Measurements from ENCODE around the gene NOL4L.

Gene NOL4L, protein sequence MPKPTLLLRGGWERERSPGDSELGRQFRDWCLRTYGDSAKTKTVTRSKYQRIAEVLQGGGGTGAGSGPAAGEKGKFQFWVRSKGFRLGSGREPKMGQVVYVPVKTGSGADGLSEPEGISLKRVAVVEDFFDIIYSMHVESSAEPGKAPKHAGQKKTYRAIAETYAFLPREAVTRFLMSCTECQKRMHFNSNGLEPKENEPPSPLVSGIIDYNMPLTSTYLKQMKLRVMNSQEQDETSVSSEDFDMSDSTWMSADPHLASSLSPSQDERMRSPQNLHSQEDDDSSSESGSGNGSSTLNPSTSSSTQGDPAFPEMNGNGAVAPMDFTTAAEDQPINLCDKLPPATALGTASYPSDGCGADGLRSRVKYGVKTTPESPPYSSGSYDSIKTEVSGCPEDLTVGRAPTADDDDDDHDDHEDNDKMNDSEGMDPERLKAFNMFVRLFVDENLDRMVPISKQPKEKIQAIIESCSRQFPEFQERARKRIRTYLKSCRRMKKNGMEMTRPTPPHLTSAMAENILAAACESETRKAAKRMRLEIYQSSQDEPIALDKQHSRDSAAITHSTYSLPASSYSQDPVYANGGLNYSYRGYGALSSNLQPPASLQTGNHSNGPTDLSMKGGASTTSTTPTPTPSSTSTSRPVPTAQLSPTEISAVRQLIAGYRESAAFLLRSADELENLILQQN

DNA sequence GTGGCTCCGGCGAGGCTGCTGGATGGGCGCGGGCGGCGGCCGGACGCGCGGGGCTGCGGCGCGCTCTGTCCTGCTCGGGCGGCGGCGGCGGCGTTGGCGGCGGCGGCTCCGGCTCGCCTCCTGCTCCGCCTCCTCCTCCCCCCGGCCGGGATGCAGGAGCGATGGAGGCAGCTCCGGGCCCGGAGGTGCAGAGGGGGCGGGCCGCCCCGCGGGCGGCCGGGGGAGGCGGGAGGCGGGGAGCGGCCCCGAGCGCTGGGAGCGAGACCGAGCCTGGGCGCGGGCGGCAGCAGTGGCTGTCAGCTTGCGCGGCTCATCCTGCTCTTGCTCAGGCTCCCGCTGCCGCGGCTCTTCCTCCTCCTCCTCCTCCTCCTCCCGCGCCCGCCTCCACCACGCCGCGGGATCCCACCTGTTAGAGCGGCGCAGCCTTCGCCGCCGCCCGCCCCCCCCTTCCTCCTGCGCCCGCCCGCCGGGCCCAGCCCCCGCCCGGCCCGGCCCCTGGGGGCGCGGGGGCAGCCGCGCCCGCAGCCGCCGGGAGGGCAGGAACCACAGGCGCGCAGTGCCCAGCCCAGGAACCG is at the start of gene NOL4L:
Gene NOL4L (minus strand): TSS at position 323 of the 575 bp plus-strand sequence. CDS start 443 bp downstream, outside the sequence.
- DNase-seq (ENCODE audit: low read depth in 1 of 2, low spot score in 1 of 2) = peak; percentile 42 to 47
- TF ChIP-seq JUND (IDR thresholded peaks at IDR 0.05; ENCODE audit: low read depth) = no peak
- in situ Hi-C loops (cut with HindIII; ENCODE audit: low pct_unique_long_range_greater_than_20kb, low sequenced_read_pairs) = no loop called here

GRCh38 chr20:32634041-32634805 is 49.1 kb upstream of the NOL4L start:
- no peak for TF ChIP-seq JUND (IDR thresholded peaks at IDR 0.05; ENCODE audit: low read depth)
- no peak for DNase-seq (ENCODE audit: low read depth in 1 of 2, low spot score in 1 of 2)
- in situ Hi-C loops (cut with HindIII; ENCODE audit: low pct_unique_long_range_greater_than_20kb, low sequenced_read_pairs) = no loop called here

DNA sequence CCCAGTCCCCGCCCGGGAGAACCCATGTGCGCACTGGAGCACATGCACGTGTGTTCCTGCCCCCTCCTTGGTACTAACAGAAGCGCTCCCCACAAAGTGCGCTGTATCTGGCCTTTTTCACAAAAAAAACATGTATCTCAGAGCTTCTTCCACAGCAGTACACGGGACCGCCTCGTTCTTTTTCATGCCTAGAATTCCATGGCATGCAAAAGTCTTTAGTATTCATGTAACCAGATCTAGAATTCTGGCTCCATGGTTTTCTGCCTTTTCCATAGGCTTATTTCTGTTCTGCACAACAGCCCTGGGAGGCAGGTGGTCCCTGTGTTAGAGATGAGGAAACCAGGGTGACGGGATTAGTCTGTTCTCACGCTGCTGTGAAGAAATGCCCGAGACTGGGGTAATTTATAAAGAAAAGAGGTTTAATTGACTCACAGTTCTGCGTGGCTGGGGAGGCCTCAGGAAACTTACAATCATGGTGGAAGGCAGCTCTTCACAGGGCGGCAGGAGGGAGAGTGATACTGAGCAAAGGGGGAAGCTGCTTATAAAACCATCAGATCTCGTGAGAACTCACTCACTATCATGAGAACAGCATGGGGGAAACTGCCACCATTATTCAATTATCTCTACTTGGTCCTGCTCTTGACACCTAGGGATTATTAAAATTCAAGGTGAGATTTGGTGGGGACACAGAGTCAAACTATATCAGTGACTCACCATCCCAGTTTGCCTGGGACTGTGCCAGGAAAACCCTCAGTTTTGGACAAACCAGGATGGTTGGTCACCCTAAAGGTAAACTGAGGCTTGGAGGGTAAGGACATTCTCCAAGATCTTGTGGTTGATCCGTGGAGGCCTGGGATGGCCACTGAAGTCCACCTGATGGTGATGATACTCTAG is 47.6 kb upstream of the NOL4L start:
- no peak for DNase-seq (ENCODE audit: low read depth in 1 of 2, low spot score in 1 of 2)
- in situ Hi-C loops (cut with HindIII; ENCODE audit: low pct_unique_long_range_greater_than_20kb, low sequenced_read_pairs) = no loop called here
- no peak for TF ChIP-seq JUND (IDR thresholded peaks at IDR 0.05; ENCODE audit: low read depth)

- TF ChIP-seq JUND (IDR thresholded peaks at IDR 0.05; ENCODE audit: low read depth) = no peak
- in situ Hi-C loops (cut with HindIII; ENCODE audit: low pct_unique_long_range_greater_than_20kb, low sequenced_read_pairs) = no loop called here
- DNase-seq (ENCODE audit: low read depth in 1 of 2, low spot score in 1 of 2) = no peak
These were observed 46.9 kb upstream of the NOL4L start for GRCh38 chr20:32631933-32632460.

- in situ Hi-C loops (cut with HindIII; ENCODE audit: low pct_unique_long_range_greater_than_20kb, low sequenced_read_pairs) = no loop called here
These were observed 44.7 kb upstream of the NOL4L start for GRCh38 chr20:32629813-32630212.

DNA sequence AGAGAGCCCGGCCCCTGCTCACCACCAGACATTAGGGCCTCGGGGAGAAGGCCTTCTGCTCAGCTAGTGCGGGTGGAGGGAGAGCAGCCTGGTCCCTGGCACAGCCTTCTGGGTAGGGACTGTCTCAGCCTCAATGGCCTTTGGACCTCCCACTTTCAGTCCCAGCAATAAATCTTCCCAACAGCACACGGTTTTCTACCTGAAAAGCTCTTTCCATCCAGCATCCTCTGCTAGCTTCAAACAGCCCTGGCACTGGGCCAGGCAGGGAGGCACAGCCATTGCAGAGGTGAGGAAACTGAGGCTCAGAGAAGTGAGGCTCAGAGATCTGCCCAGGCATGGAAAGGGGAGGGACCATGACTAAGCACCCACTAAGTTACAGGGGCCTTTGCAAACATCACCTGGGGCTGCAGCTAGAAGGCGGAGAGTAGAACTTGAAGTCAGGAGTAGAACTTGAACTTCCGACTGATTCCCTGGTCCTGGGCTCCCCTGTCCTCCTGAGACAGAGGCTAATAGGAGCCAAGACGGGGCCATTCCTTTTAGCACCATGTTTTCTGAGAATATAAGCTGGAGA is 43.9 kb upstream of the NOL4L start:
- no peak for DNase-seq (ENCODE audit: low read depth in 1 of 2, low spot score in 1 of 2)
- no peak for TF ChIP-seq JUND (IDR thresholded peaks at IDR 0.05; ENCODE audit: low read depth)
- in situ Hi-C loops (cut with HindIII; ENCODE audit: low pct_unique_long_range_greater_than_20kb, low sequenced_read_pairs) = no loop called here

More at GRCh38 chr20:32629813-32630212, 44.7 kb upstream of the NOL4L start:
- DNase-seq (ENCODE audit: low read depth in 1 of 2, low spot score in 1 of 2) = no peak
- TF ChIP-seq JUND (IDR thresholded peaks at IDR 0.05; ENCODE audit: low read depth) = no peak

- TF ChIP-seq JUND (IDR thresholded peaks at IDR 0.05; ENCODE audit: low read depth) = no peak
- no peak for DNase-seq (ENCODE audit: low read depth in 1 of 2, low spot score in 1 of 2)
- in situ Hi-C loops (cut with HindIII; ENCODE audit: low pct_unique_long_range_greater_than_20kb, low sequenced_read_pairs) = no loop called here
These were observed 41.9 kb upstream of the NOL4L start for GRCh38 chr20:32626859-32627636.

- in situ Hi-C loops (cut with HindIII; ENCODE audit: low pct_unique_long_range_greater_than_20kb, low sequenced_read_pairs) = no loop called here
- no peak for TF ChIP-seq JUND (IDR thresholded peaks at IDR 0.05; ENCODE audit: low read depth)
- no peak for DNase-seq (ENCODE audit: low read depth in 1 of 2, low spot score in 1 of 2)
These were observed 41.3 kb upstream of the NOL4L start for GRCh38 chr20:32626407-32626806.

DNA sequence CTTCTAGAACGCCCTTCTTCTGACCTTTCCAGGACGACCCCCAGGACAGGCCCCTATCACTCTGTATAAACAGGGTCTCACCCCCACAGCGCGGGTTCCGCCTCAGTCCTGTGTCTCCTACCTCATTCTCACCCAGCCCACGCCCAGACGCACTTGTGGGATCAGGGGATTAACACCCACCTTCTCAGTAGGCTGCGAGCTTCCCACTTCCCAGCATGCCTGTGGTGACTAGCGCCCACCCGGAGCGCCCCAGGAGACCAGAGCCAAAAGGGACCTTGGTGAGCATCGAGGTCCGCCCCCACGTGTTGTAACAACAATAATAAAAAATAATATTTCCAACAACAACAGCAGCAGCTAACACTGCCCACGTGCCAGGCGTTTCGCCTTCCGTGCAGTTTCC is 40.9 kb upstream of the NOL4L start:
- no peak for DNase-seq (ENCODE audit: low read depth in 1 of 2, low spot score in 1 of 2)
- in situ Hi-C loops (cut with HindIII; ENCODE audit: low pct_unique_long_range_greater_than_20kb, low sequenced_read_pairs) = no loop called here
- TF ChIP-seq JUND (IDR thresholded peaks at IDR 0.05; ENCODE audit: low read depth) = no peak

GRCh38 chr20:32624687-32625345 is 39.7 kb upstream of the NOL4L start:
- DNase-seq (ENCODE audit: low read depth in 1 of 2, low spot score in 1 of 2) = no peak
- TF ChIP-seq JUND (IDR thresholded peaks at IDR 0.05; ENCODE audit: low read depth) = no peak

More at GRCh38 chr20:32624687-32625345, 39.7 kb upstream of the NOL4L start:
- in situ Hi-C loops (cut with HindIII; ENCODE audit: low pct_unique_long_range_greater_than_20kb, low sequenced_read_pairs) = no loop called here

Data from T47D (cell line).